ENCODE results near the gene RFC1.
"Not testable (repeated sequence)": the region's sequence is repeated elsewhere in the genome, so short reads cannot be mapped to it uniquely, and the experiment has no call there.

The RFC1 gene

GRCh38 chr4:39304651-39305050, 61.5 kb downstream of the RFC1 start:
- no peaks in the 10 kb centered on the region for H3K9me3 Mint-ChIP-seq
- no peak overlapping the region for H3K27ac Mint-ChIP-seq
- no peaks in the 10 kb centered on the region for H3K27me3 Mint-ChIP-seq (ENCODE audit: low read depth)
- no peak overlapping the region for H3K4me3 Mint-ChIP-seq
- peaks cover 49% of the 10 kb centered on the region for H3K36me3 Mint-ChIP-seq (ENCODE audit: low read depth)
- peaks cover 8% of the 10 kb centered on the region for H3K4me1 Mint-ChIP-seq (ENCODE audit: low read depth)

DNA sequence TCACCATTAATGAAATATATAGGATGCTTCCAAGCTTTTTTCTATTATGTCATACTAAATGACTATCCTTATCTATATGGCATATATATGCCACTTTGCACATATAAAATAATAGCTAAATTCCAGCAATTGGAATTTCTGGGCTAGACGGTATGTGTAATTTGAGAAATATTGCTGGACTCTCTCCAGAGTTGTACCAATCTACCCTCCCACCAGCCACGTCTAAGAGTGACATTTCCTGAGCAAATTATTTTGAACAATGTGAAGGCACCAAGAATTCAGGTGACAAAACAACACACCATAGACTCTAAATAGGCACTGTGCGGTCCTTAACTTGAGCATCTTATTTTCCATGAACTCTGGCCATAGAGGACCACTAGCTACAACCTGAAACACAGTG, 62.3 kb downstream of the RFC1 start:
- H3K4me3 Mint-ChIP-seq, result no peak overlapping the region

GRCh38 chr4:39302901-39303300, 63.3 kb downstream of the RFC1 start:
- H3K4me3 Mint-ChIP-seq, result no peak overlapping the region
- H3K36me3 Mint-ChIP-seq (ENCODE audit: low read depth), result peaks cover 49% of the 10 kb centered on the region
- no peak overlapping the region for H3K27ac Mint-ChIP-seq
- H3K9me3 Mint-ChIP-seq, result no peaks in the 10 kb centered on the region
- H3K27me3 Mint-ChIP-seq (ENCODE audit: low read depth), result no peaks in the 10 kb centered on the region
- H3K4me1 Mint-ChIP-seq (ENCODE audit: low read depth), result peaks cover 8% of the 10 kb centered on the region

More for the DNA sequence above, 62.3 kb downstream of the RFC1 start:
- H3K9me3 Mint-ChIP-seq, result no peaks in the 10 kb centered on the region
- peaks cover 8% of the 10 kb centered on the region for H3K4me1 Mint-ChIP-seq (ENCODE audit: low read depth)
- H3K36me3 Mint-ChIP-seq (ENCODE audit: low read depth), result peaks cover 52% of the 10 kb centered on the region
- no peak overlapping the region for H3K27ac Mint-ChIP-seq
- H3K27me3 Mint-ChIP-seq (ENCODE audit: low read depth), result no peaks in the 10 kb centered on the region

DNA sequence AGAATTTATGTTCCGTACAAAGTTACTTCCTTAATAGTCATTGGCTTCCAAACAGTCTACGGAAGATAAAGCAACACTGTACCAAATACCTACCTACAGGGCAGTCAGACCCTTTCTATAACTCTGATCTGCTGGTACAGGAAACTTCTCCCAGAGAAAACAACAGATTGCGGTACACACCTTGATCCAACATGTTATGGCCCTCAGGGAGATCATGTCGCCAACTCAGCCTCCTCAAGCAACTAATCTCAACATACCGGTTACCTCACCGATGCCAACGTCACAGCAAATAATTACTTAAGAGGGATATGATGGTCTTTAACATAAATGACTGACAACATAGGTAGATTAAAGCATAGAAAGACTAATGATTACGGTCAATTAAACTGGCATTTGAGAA, 70.4 kb downstream of the RFC1 start:
- Mint-ChIP-seq H3K36me3 (ENCODE audit: low read depth) (peaks cover 62% of the 10 kb centered on the region), H3K27ac (no peak overlapping the region), H3K27me3 (ENCODE audit: low read depth) (no peaks in the 10 kb centered on the region), H3K4me3 (no peak overlapping the region), H3K4me1 (ENCODE audit: low read depth) (peaks cover 2% of the 10 kb centered on the region), H3K9me3 (peaks cover 3% of the 10 kb centered on the region)

DNA sequence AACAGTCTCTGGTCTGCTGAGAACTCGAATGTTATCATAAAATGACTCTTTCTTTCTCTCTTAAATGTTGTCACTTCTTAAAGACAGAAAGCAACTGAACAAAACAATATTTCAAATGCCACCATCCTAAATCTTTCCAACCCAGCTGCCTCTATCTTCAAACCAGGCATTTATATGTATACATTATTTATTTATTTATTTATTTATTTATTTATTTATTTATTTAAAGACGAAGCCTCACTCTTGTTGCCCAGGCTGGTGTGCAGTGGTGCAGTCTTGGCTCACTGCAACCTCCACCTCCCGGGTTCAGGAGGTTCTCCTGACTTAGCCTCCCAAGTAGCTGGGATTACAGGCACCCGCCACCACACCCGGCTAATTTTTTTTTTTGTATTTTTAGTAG, 73.7 kb downstream of the RFC1 start:
- peaks cover 52% of the 10 kb centered on the region for H3K36me3 Mint-ChIP-seq (ENCODE audit: low read depth)
- not testable (repeated sequence) for H3K9me3 Mint-ChIP-seq; H3K27me3 Mint-ChIP-seq (ENCODE audit: low read depth); H3K4me1 Mint-ChIP-seq (ENCODE audit: low read depth); H3K27ac Mint-ChIP-seq; H3K4me3 Mint-ChIP-seq

GRCh38 chr4:39291686-39292085, 74.5 kb downstream of the RFC1 start:
- Mint-ChIP-seq H3K27me3 (ENCODE audit: low read depth) (no peaks in the 10 kb centered on the region), H3K27ac (no peak overlapping the region), H3K36me3 (ENCODE audit: low read depth) (peaks cover 59% of the 10 kb centered on the region), H3K9me3 (no peaks in the 10 kb centered on the region), H3K4me3 (no peak overlapping the region), H3K4me1 (ENCODE audit: low read depth) (peaks cover 9% of the 10 kb centered on the region)

GRCh38 chr4:39287223-39287622, 78.9 kb downstream of the RFC1 start:
- Mint-ChIP-seq H3K27ac (no peak overlapping the region), H3K4me1 (ENCODE audit: low read depth) (peaks cover 14% of the 10 kb centered on the region), H3K27me3 (ENCODE audit: low read depth) (no peaks in the 10 kb centered on the region), H3K36me3 (ENCODE audit: low read depth) (peaks cover 48% of the 10 kb centered on the region), H3K9me3 (no peaks in the 10 kb centered on the region), H3K4me3 (no peak overlapping the region)

- peaks cover 13% of the 10 kb centered on the region for H3K4me1 Mint-ChIP-seq (ENCODE audit: low read depth)
- no peaks in the 10 kb centered on the region for H3K27me3 Mint-ChIP-seq (ENCODE audit: low read depth)
- no peaks in the 10 kb centered on the region for H3K9me3 Mint-ChIP-seq
- H3K4me3 Mint-ChIP-seq, result no peak overlapping the region
- peaks cover 39% of the 10 kb centered on the region for H3K36me3 Mint-ChIP-seq (ENCODE audit: low read depth)
- peak overlapping the region; percentile 2 for H3K27ac Mint-ChIP-seq
Observed at GRCh38 chr4:39286263-39286662, 79.9 kb downstream of the RFC1 start.

- Mint-ChIP-seq H3K36me3 (ENCODE audit: low read depth) (peaks cover 37% of the 10 kb centered on the region), H3K4me1 (ENCODE audit: low read depth) (peaks cover 13% of the 10 kb centered on the region), H3K4me3 (no peak overlapping the region), H3K9me3 (no peaks in the 10 kb centered on the region), H3K27me3 (ENCODE audit: low read depth) (no peaks in the 10 kb centered on the region), H3K27ac (peak overlapping the region; percentile 2)
Observed at GRCh38 chr4:39285853-39286252, 80.3 kb downstream of the RFC1 start.

- no peaks in the 10 kb centered on the region for H3K27me3 Mint-ChIP-seq (ENCODE audit: low read depth)
- H3K9me3 Mint-ChIP-seq, result no peaks in the 10 kb centered on the region
- H3K4me3 Mint-ChIP-seq, result no peak overlapping the region
- H3K4me1 Mint-ChIP-seq (ENCODE audit: low read depth), result peaks cover 13% of the 10 kb centered on the region
- H3K36me3 Mint-ChIP-seq (ENCODE audit: low read depth), result peaks cover 37% of the 10 kb centered on the region
- no peak overlapping the region for H3K27ac Mint-ChIP-seq
Observed at GRCh38 chr4:39285111-39285795, 80.9 kb downstream of the RFC1 start.

- peaks cover 14% of the 10 kb centered on the region for H3K36me3 Mint-ChIP-seq (ENCODE audit: low read depth)
- no peaks in the 10 kb centered on the region for H3K27me3 Mint-ChIP-seq (ENCODE audit: low read depth)
- H3K27ac Mint-ChIP-seq, result no peak overlapping the region
- H3K9me3 Mint-ChIP-seq, result no peaks in the 10 kb centered on the region
- no peak overlapping the region for H3K4me3 Mint-ChIP-seq
- peaks cover under 1% of the 10 kb centered on the region for H3K4me1 Mint-ChIP-seq (ENCODE audit: low read depth)
Observed at GRCh38 chr4:39280770-39281169, 85.4 kb downstream of the RFC1 start.

DNA sequence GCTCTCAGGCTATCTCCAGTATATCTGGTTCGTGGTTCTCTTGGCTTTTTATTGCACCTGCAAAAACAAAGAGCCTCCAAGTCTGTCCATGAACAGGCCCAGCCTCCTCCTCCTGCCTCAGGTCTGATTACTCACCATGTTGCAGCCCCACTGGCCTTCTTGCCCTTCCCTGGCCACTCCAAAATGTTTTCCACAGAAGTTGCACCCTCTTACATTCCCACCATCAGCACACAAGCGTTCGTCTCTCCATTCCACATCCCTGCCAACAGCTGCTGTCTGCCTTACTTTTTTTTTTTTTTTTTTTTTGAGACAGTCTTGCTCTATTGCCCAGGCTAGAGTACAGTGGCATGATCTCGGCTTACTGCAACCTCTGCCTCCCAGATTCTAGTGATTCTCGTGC, 86.7 kb downstream of the RFC1 start:
- H3K36me3 Mint-ChIP-seq (ENCODE audit: low read depth), result peaks cover 13% of the 10 kb centered on the region
- no peak overlapping the region for H3K4me3 Mint-ChIP-seq
- H3K4me1 Mint-ChIP-seq (ENCODE audit: low read depth), result no peaks in the 10 kb centered on the region
- no peak overlapping the region for H3K27ac Mint-ChIP-seq
- no peaks in the 10 kb centered on the region for H3K9me3 Mint-ChIP-seq
- H3K27me3 Mint-ChIP-seq (ENCODE audit: low read depth), result no peaks in the 10 kb centered on the region

DNA sequence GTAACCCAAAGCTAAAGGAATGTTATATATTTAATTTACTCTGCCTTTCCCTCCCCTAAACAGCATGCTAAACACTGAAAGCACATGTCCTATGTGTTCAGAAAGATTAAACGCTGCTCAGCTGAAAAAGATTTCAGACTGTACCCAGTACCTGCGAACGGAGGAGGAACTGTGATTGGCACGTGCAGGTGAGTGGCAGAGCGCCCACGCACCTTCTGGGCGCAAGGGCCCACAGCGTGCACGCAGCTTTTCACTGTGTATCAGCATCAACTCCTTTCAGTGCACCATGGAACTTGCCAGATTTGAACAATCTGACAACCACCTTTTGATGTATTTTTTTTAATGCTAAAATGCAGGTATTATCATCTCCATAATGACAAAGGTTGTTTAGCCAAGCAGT, 87.7 kb downstream of the RFC1 start:
- Mint-ChIP-seq H3K9me3 (no peaks in the 10 kb centered on the region), H3K27ac (no peak overlapping the region), H3K4me3 (no peak overlapping the region), H3K27me3 (ENCODE audit: low read depth) (no peaks in the 10 kb centered on the region), H3K4me1 (ENCODE audit: low read depth) (no peaks in the 10 kb centered on the region), H3K36me3 (ENCODE audit: low read depth) (peaks cover 8% of the 10 kb centered on the region)

GRCh38 chr4:39277661-39278060, 88.5 kb downstream of the RFC1 start:
- not testable (repeated sequence) for H3K4me3 Mint-ChIP-seq; H3K4me1 Mint-ChIP-seq (ENCODE audit: low read depth); H3K27ac Mint-ChIP-seq; H3K27me3 Mint-ChIP-seq (ENCODE audit: low read depth); H3K9me3 Mint-ChIP-seq
- H3K36me3 Mint-ChIP-seq (ENCODE audit: low read depth), result peaks cover 12% of the 10 kb centered on the region

GRCh38 chr4:39274503-39274902, 91.7 kb downstream of the RFC1 start:
- H3K27me3 Mint-ChIP-seq (ENCODE audit: low read depth), result no peaks in the 10 kb centered on the region

DNA sequence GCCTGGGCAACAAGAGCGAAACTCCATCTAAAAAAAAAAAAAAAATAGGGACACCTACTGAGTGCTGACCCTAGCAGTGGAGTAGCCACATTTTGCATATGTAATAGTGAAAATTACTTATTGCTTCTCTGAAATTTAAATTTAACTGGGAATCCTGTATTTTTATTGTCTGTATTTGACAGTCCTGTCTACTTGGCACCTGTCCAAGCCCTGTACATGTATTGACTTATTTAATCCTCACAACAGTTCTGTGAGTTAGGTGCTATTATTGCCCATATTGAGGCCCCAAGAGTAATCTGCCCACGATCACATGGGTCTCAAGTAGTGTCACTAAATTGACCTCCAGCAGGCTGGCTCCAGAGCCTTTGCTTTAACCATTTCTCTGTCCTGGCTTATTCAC, 102.3 kb downstream of the RFC1 start:
- no peaks in the 10 kb centered on the region for H3K36me3 Mint-ChIP-seq (ENCODE audit: low read depth)
- H3K4me3 Mint-ChIP-seq, result no peak overlapping the region
- H3K4me1 Mint-ChIP-seq (ENCODE audit: low read depth), result no peaks in the 10 kb centered on the region
- no peak overlapping the region for H3K27ac Mint-ChIP-seq
- H3K9me3 Mint-ChIP-seq, result no peaks in the 10 kb centered on the region
- no peaks in the 10 kb centered on the region for H3K27me3 Mint-ChIP-seq (ENCODE audit: low read depth)

More at GRCh38 chr4:39274503-39274902, 91.7 kb downstream of the RFC1 start:
- peaks cover 10% of the 10 kb centered on the region for H3K36me3 Mint-ChIP-seq (ENCODE audit: low read depth)
- H3K9me3 Mint-ChIP-seq, result no peaks in the 10 kb centered on the region
- H3K27ac Mint-ChIP-seq, result no peak overlapping the region
- H3K4me1 Mint-ChIP-seq (ENCODE audit: low read depth), result no peaks in the 10 kb centered on the region
- H3K4me3 Mint-ChIP-seq, result no peak overlapping the region

Data from T-helper 1 cell treated with Interleukin-12 subunit alpha and Interleukin-12 subunit beta and Interleukin-4 antibody, amounts not matched to agents 30 μg/mL and 1 μg/mL, for 36 hours (primary cell).